ENCODE measurements around the gene CHKA.

Gene CHKA

GRCh38 chr11:68121067-68121899 is at the start of gene CHKA:
TSS of gene CHKA (minus strand) at chr11:68121388. CDS start at chr11:68121177, 211 bp downstream.
- DNase-seq = peak; percentile 26

- DNase-seq = no peak
These were observed 48.3 kb upstream of the CHKA start for GRCh38 chr11:68169442-68169841.

GRCh38 chr11:68168694-68169093 is 47.5 kb upstream of the CHKA start:
- DNase-seq = no peak

- DNase-seq = no peak
These were observed 46.3 kb upstream of the CHKA start for GRCh38 chr11:68167474-68167873.

- DNase-seq = no peak
These were observed 45.8 kb upstream of the CHKA start for GRCh38 chr11:68166969-68167368.

GRCh38 chr11:68165601-68166000 is 44.4 kb upstream of the CHKA start:
- no peak for DNase-seq

- no peak for DNase-seq
These were observed 43.2 kb upstream of the CHKA start for GRCh38 chr11:68164437-68164836.

- DNase-seq = no peak
These were observed 42.5 kb upstream of the CHKA start for GRCh38 chr11:68163691-68164090.

GRCh38 chr11:68160100-68160695 is 39.0 kb upstream of the CHKA start:
- DNase-seq = no peak

- no peak for DNase-seq
These were observed 38.5 kb upstream of the CHKA start for GRCh38 chr11:68159665-68160064.

GRCh38 chr11:68159161-68159560 is 38.0 kb upstream of the CHKA start:
- no peak for DNase-seq

- DNase-seq = no peak
These were observed 37.4 kb upstream of the CHKA start for GRCh38 chr11:68158580-68158979.

GRCh38 chr11:68153742-68154141 is 32.6 kb upstream of the CHKA start:
- DNase-seq = no peak

- DNase-seq = no peak
These were observed 28.8 kb upstream of the CHKA start for GRCh38 chr11:68150037-68150436.

- no peak for DNase-seq
These were observed 28.2 kb upstream of the CHKA start for GRCh38 chr11:68149417-68149816.

GRCh38 chr11:68148879-68149278 is 27.7 kb upstream of the CHKA start:
- no peak for DNase-seq

- DNase-seq = no peak
These were observed 27.1 kb upstream of the CHKA start for GRCh38 chr11:68148071-68148805.

GRCh38 chr11:68146704-68147474 is 25.7 kb upstream of the CHKA start:
- DNase-seq = peak; percentile 81

- DNase-seq = peak; percentile 87
These were observed 24.9 kb upstream of the CHKA start for GRCh38 chr11:68146010-68146540.

GRCh38 chr11:68145120-68145866 is 24.1 kb upstream of the CHKA start:
- DNase-seq = no peak

- DNase-seq = no peak
These were observed 22.1 kb upstream of the CHKA start for GRCh38 chr11:68143310-68143689.

Measured in NCI-H2029 treated with DMSO at 0.1 percent for 48 hours (cell line).